Upper lobe of right lung (tissue), 1 donor: ENCODE measurements around the gene LYSET. TPM values are rescaled to one million over a fixed set of nuclear protein-coding genes. Genes with fewer than 3 reads are reported as not detected.
A peak's percentile ranks its signal among the peaks of the same experiment; 100 is the strongest.
"Not testable (repeated sequence)": the region's sequence is repeated elsewhere in the genome, so short reads cannot be mapped to it uniquely, and the experiment has no call there.

Experiments used
- ATAC-seq: fragments of 200-7000 bp; cut with Tn5 transposase; one replicate; pipeline ENCODE4 v1.9.1; 2020; ENCODE audit warnings: mild to moderate bottlenecking, moderate library complexity
- DNase-seq: peaks from one replicate; pipeline ENCODE4 v3.0.0-alpha.2; 2020
- H3K27ac ChIP-seq: fragments of 200-600 bp; one replicate; pipeline ENCODE4 v1.8.0; 2022
- H3K27me3 ChIP-seq: fragments of 200-600 bp; one replicate; pipeline ENCODE4 v1.8.0; 2022; ENCODE audit warnings: mild to moderate bottlenecking
- H3K36me3 ChIP-seq: fragments of 200-600 bp; one replicate; pipeline ENCODE4 v1.8.0; 2022
- H3K4me1 ChIP-seq: fragments of 200-600 bp; one replicate; pipeline ENCODE4 v1.8.0; 2022
- H3K4me3 ChIP-seq: fragments of 200-600 bp; one replicate; pipeline ENCODE4 v1.8.0; 2022; ENCODE audit warnings: mild to moderate bottlenecking
- H3K9me3 ChIP-seq: fragments of 200-600 bp; one replicate; pipeline ENCODE4 v1.8.0; 2022
- CTCF ChIP-seq: fragments of 200-600 bp; IDR thresholded peaks from one replicate; pipeline ENCODE4 v1.8.0; 2022; ENCODE audit warnings: antibody characterized with exemption
- intact Hi-C: fragments of 100-400 bp; cut with DNase I; formaldehyde crosslinking; loops from one replicate; pipeline ENCODE4 v1.11.0; 2022
- total RNA-seq: library from RNA; stranded (reverse); fragmentation: NEBNext Ultra II Directional; extraction: Animal tissue kit (Norgen Biotek cat#: 25700); gene quantifications from one replicate; pipeline ENCODE4 v1.2.1, GENCODE V29; 2021
- donor health status: DM: no; HTN: yes; CAD: no; lungs with severe emphysema.

LYSET gene
- total RNA-seq, 1 donor from 2014 or later: 33.0 TPM

- H3K4me1 ChIP-seq: no peaks in the 10 kb centered on the region
- ATAC-seq (no peak), DNase-seq (no peak)
- H3K9me3 ChIP-seq: no peaks in the 10 kb centered on the region
- no peaks in the 10 kb centered on the region for H3K27me3 ChIP-seq
- no peak for TF ChIP-seq CTCF
- no peaks in the 10 kb centered on the region for H3K36me3 ChIP-seq
- H3K27ac ChIP-seq: no peak overlapping the region
- H3K4me3 ChIP-seq: no peak overlapping the region
- intact Hi-C loops: no loop called here
Measured at GRCh38 chr14:93163564-93163963, 21.6 kb upstream of the LYSET start.

GRCh38 chr14:93165271-93166265, 19.5 kb upstream of the LYSET start:
- peak; percentile 27 for DNase-seq
- H3K4me1 ChIP-seq, ATAC-seq, intact Hi-C loops, H3K27me3 ChIP-seq, H3K4me3 ChIP-seq, H3K9me3 ChIP-seq, H3K36me3 ChIP-seq, H3K27ac ChIP-seq: not testable (repeated sequence)

GRCh38 chr14:93168610-93169009, 16.5 kb upstream of the LYSET start:
- intact Hi-C loops, H3K36me3 ChIP-seq, ATAC-seq, H3K4me1 ChIP-seq, H3K4me3 ChIP-seq, DNase-seq, H3K9me3 ChIP-seq, H3K27ac ChIP-seq, H3K27me3 ChIP-seq: not testable (repeated sequence)

- DNase-seq, ATAC-seq, H3K27me3 ChIP-seq, H3K27ac ChIP-seq, H3K9me3 ChIP-seq, H3K4me3 ChIP-seq, H3K36me3 ChIP-seq, H3K4me1 ChIP-seq, intact Hi-C loops: not testable (repeated sequence)
Measured at GRCh38 chr14:93169619-93170018, 15.5 kb upstream of the LYSET start.

GRCh38 chr14:93170141-93170540, 15.0 kb upstream of the LYSET start:
- H3K27me3 ChIP-seq, H3K4me3 ChIP-seq, H3K36me3 ChIP-seq, ATAC-seq, intact Hi-C loops, H3K9me3 ChIP-seq, H3K4me1 ChIP-seq, H3K27ac ChIP-seq: not testable (repeated sequence)
- peak; percentile 55 for DNase-seq

- no peak for ATAC-seq
- DNase-seq: peak; percentile 6
- no peaks in the 10 kb centered on the region for H3K36me3 ChIP-seq
- TF ChIP-seq CTCF: no peak
- intact Hi-C loops: no loop called here
- no peak overlapping the region for H3K4me3 ChIP-seq
- no peaks in the 10 kb centered on the region for H3K27me3 ChIP-seq
- no peak overlapping the region for H3K27ac ChIP-seq
- H3K4me1 ChIP-seq: no peaks in the 10 kb centered on the region
- no peaks in the 10 kb centered on the region for H3K9me3 ChIP-seq
Measured at GRCh38 chr14:93171376-93171775, 13.7 kb upstream of the LYSET start.

- no peak for ATAC-seq
- Histone ChIP-seq H3K4me1 (peaks cover 6% of the 10 kb centered on the region), H3K27ac (no peak overlapping the region), H3K36me3 (no peaks in the 10 kb centered on the region), H3K4me3 (no peak overlapping the region), H3K9me3 (no peaks in the 10 kb centered on the region), H3K27me3 (no peaks in the 10 kb centered on the region)
- TF ChIP-seq CTCF: no peak
- DNase-seq: peak; percentile 48
- intact Hi-C loops: no loop called here
Measured at GRCh38 chr14:93173943-93174395, 11.1 kb upstream of the LYSET start.

- H3K27me3 ChIP-seq, H3K27ac ChIP-seq, H3K4me1 ChIP-seq, H3K36me3 ChIP-seq, intact Hi-C loops, H3K4me3 ChIP-seq, H3K9me3 ChIP-seq, ATAC-seq: not testable (repeated sequence)
- peak; percentile 15 for DNase-seq
Measured at GRCh38 chr14:93174731-93175130, 10.4 kb upstream of the LYSET start.
